VCaP (cell line): ENCODE measurements around the gene ASCC2.
"Not testable (repeated sequence)": the region's sequence is repeated elsewhere in the genome, so short reads cannot be mapped to it uniquely, and the experiment has no call there.

Experiments used
- H3K27ac ChIP-seq: fragments of 450-650 bp; 2 replicates; pipeline ENCODE4 v1.5.1; 2017
- TF ChIP-seq, protein P1 (sequence below): fragments of 450-650 bp; conservative IDR thresholded peaks from 2 replicates; pipeline ENCODE4 v1.5.1; 2017; ENCODE audit warnings: mild to moderate bottlenecking, moderate library complexity

Gene ASCC2

DNA sequence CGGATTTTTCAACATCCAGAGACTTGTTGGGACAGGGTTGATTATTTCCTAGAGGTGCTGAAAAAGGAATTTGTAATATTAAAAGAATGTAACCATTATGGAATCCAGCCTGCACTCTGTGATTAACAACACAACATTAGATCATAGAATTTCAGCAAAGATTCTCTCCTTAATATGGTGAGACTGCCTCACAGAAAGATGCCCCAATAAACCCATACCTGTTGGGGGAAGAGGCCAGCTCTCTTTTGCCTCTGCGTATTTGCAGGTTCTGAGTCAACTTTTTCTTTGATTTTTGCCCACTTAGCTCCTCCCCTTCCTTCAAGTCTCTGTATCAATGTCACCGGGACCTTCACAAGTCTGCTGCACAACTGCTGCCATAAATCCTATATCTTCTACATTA is 32.5 kb upstream of the ASCC2 start:
- TF ChIP-seq, protein P1, sequence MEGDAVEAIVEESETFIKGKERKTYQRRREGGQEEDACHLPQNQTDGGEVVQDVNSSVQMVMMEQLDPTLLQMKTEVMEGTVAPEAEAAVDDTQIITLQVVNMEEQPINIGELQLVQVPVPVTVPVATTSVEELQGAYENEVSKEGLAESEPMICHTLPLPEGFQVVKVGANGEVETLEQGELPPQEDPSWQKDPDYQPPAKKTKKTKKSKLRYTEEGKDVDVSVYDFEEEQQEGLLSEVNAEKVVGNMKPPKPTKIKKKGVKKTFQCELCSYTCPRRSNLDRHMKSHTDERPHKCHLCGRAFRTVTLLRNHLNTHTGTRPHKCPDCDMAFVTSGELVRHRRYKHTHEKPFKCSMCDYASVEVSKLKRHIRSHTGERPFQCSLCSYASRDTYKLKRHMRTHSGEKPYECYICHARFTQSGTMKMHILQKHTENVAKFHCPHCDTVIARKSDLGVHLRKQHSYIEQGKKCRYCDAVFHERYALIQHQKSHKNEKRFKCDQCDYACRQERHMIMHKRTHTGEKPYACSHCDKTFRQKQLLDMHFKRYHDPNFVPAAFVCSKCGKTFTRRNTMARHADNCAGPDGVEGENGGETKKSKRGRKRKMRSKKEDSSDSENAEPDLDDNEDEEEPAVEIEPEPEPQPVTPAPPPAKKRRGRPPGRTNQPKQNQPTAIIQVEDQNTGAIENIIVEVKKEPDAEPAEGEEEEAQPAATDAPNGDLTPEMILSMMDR, result no peak
- no peak overlapping the region for H3K27ac ChIP-seq

DNA sequence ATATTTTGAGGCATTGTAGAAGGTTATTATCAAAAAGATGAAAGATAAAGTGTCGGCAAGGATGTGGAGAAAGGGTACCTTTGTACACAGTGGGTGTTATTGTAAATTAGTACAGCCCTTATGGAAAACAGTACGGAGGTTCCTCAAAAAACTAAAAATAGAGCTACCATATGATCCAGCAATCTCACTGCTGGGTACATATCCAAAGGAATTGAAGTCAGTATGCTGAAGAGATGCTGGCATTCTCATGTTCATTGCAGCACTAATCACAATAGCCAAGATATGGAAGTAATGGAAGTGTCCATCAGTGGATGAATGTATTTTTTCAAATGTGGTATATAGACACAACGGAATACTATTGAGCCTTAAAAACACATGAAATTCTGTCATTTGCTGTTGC is 29.8 kb upstream of the ASCC2 start:
- H3K27ac ChIP-seq, result no peak overlapping the region
- TF ChIP-seq, protein P1, result no peak

GRCh38 chr22:29867260-29867659 is 29.2 kb upstream of the ASCC2 start:
- H3K27ac ChIP-seq, result no peak overlapping the region
- TF ChIP-seq, protein P1, result no peak

- not testable (repeated sequence) for H3K27ac ChIP-seq
Measured at GRCh38 chr22:29865572-29865971, 27.5 kb upstream of the ASCC2 start.

- H3K27ac ChIP-seq, result no peak overlapping the region
- TF ChIP-seq, protein P1, result no peak
Measured at GRCh38 chr22:29861672-29862297, 23.7 kb upstream of the ASCC2 start.

DNA sequence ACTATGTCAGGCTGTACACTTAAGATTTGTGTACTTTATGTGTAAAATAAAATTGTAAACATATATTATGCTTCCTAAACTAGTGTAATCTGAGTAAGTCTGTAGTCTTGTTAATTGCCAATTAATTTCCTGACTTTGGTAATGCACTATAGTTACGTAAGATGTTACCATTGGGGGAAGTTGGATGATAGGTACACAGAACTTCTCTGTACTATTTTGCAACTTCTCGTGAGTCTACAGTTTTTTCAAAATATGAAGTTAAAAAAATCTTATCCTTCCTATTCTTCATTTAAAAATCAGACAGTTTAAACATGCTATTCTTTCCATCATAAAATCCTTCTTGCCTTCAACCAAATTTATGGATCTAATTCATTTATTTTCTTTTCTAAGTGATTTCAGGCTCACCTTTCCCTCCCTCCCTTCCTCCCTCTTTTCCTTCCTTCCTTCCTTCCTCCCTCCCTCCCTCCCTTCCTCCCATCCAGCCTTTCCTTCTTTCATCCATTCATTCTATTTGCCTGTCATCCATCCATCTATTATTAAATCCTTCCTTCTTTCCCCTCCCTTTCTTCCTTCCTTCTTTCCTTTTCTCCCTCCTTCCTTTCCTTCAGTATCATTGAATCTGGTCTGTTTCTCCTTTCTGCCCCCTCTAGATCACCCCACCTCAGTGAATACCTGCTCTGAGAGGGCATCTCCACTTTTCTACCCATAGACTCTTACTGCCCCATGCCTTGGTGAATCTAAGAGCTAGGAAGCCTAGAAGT is 22.1 kb upstream of the ASCC2 start:
- TF ChIP-seq, protein P1, result no peak
- no peak overlapping the region for H3K27ac ChIP-seq

DNA sequence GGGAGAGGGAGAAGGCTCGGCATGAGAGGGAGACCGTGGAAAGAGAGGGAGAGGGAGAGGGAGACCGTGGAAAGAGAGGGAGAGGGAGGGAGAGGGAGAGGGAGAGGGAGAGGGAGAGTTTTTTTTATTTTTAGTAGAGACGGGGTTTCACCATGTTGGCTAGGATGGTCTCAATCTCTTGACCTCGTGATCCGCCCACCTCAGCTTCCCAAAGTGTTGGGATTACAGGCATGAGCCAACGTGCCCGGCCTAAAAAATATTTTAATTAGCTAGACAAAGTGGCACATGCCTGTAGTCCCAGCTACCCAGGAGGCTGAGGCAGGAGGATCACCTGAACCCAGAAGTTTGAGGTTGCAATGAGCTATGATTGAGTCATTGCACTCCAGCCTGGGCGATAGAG is 21.0 kb upstream of the ASCC2 start:
- not testable (repeated sequence) for H3K27ac ChIP-seq

- H3K27ac ChIP-seq, result no peak overlapping the region
- TF ChIP-seq, protein P1, result no peak
Measured at GRCh38 chr22:29856496-29856895, 18.4 kb upstream of the ASCC2 start.
